Endothelial cell of umbilical vein (primary cell): ENCODE results near the gene CYP46A1.
A peak's percentile ranks its signal among the peaks of the same experiment; 100 is the strongest.

Experiments
- CTCF ChIP-seq, 2 donors: IDR thresholded peaks; 1 replicate in 1 of 2; 2 replicates in 1 of 2; pipeline ENCODE4 v1.5.1; 2011; ENCODE audit warnings: low read length in 2 of 2, mild to moderate bottlenecking in 2 of 2, moderate library complexity in 2 of 2, control low read depth in 1 of 2, inconsistent platforms in 1 of 2, low read depth in 1 of 2; ENCODE audit not compliant: insufficient read depth in 1 of 2; ENCODE audit errors: extremely low read depth in 1 of 2
- MYC ChIP-seq: IDR thresholded peaks from one replicate; pipeline ENCODE4 v1.6.1; 2011; ENCODE audit warnings: mild to moderate bottlenecking, low read depth, low read length
- POLR2A ChIP-seq: IDR thresholded peaks from 2 replicates; pipeline ENCODE4 v1.6.1; 2012; ENCODE audit warnings: low read depth, mild to moderate bottlenecking, control low read depth, low read length
- TF ChIP-seq, protein P1 (sequence below): IDR thresholded peaks from 2 replicates; pipeline ENCODE4 v1.6.1; 2011; ENCODE audit not compliant: insufficient read depth, insufficient read length

DNA sequence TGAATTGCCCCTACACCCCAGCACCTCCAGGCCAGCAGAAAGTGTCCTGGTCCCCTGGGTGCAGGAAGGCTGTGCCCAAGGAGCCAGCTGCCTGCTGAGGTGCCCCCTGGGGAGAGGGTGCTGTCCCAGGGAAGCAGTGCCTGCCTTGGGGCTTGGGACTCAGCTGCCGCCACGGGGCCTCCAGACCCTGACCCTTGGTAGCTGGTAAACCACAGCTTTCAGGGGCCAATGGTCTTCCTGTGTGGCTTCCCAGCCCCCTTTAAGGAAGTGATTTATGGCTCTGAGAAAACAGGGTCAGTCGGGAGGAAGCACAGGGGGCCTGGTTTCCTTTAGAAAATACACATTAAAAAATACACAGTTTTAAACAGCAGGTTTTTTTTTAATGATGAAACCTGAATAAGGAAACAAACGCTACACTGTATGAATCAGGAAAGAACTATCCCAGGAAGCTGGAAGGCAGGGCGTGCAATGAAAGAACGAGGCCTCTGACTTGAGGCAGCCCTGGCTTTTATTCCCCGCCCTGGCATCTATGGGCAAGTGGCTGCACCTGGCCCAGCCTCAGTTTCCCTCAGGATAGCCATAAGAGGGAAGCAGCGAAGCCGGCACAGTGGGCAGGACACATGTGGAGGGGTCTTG is 68.5 kb downstream of the CYP46A1 start:
- TF ChIP-seq CTCF (IDR thresholded peaks at IDR 0.05; ENCODE audit: extremely low read depth in 1 of 2, insufficient read depth in 1 of 2, low read depth in 1 of 2, low read length in 2 of 2) (no peak), POLR2A (peak; percentile 79), MYC (no peak)
- TF ChIP-seq, protein P1, sequence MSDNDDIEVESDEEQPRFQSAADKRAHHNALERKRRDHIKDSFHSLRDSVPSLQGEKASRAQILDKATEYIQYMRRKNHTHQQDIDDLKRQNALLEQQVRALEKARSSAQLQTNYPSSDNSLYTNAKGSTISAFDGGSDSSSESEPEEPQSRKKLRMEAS = no peak
